AG09309 (cell line): ENCODE results near the gene ESYT3.

Experiments
- DNase-seq: peaks from one replicate; pipeline ENCODE4 v3.0.0-alpha.2; 2010; ENCODE audit warnings: low read depth
- H3K4me3 ChIP-seq: 2 replicates; pipeline ENCODE4 v1.5.1; 2011; ENCODE audit warnings: mild to moderate bottlenecking, low read depth, low read length, moderate library complexity; ENCODE audit not compliant: control insufficient read depth
- TF ChIP-seq, protein P1 (sequence below): IDR thresholded peaks from 2 replicates; pipeline ENCODE4 v1.5.1; 2011; ENCODE audit warnings: mild to moderate bottlenecking, low read depth, low read length, inconsistent platforms; ENCODE audit not compliant: insufficient read depth, control insufficient read depth; ENCODE audit errors: missing control alignments

The ESYT3 gene

DNA sequence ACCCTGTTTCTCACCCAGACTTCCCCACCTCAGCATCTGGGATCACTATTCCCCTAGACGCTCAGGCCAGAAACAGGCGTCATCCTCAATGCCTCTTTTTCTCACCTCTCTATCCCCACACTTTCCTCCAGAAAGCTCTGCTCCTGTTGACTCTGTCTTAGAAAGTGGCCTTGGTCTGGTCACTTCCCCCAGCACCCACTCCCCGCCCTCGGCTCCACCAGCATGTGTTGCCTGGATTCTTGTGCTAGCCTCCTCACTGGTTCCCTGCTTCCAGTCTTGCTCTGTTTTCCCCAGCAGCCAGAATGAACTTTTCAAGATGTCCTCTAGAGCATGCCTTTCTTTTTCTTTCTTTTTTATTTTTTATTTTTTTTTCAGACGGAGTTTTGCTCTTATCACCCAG is 39.7 kb upstream of the ESYT3 start:
- no peak overlapping the region for H3K4me3 ChIP-seq
- TF ChIP-seq, protein P1, sequence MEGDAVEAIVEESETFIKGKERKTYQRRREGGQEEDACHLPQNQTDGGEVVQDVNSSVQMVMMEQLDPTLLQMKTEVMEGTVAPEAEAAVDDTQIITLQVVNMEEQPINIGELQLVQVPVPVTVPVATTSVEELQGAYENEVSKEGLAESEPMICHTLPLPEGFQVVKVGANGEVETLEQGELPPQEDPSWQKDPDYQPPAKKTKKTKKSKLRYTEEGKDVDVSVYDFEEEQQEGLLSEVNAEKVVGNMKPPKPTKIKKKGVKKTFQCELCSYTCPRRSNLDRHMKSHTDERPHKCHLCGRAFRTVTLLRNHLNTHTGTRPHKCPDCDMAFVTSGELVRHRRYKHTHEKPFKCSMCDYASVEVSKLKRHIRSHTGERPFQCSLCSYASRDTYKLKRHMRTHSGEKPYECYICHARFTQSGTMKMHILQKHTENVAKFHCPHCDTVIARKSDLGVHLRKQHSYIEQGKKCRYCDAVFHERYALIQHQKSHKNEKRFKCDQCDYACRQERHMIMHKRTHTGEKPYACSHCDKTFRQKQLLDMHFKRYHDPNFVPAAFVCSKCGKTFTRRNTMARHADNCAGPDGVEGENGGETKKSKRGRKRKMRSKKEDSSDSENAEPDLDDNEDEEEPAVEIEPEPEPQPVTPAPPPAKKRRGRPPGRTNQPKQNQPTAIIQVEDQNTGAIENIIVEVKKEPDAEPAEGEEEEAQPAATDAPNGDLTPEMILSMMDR, result no peak
- DNase-seq, result no peak

DNA sequence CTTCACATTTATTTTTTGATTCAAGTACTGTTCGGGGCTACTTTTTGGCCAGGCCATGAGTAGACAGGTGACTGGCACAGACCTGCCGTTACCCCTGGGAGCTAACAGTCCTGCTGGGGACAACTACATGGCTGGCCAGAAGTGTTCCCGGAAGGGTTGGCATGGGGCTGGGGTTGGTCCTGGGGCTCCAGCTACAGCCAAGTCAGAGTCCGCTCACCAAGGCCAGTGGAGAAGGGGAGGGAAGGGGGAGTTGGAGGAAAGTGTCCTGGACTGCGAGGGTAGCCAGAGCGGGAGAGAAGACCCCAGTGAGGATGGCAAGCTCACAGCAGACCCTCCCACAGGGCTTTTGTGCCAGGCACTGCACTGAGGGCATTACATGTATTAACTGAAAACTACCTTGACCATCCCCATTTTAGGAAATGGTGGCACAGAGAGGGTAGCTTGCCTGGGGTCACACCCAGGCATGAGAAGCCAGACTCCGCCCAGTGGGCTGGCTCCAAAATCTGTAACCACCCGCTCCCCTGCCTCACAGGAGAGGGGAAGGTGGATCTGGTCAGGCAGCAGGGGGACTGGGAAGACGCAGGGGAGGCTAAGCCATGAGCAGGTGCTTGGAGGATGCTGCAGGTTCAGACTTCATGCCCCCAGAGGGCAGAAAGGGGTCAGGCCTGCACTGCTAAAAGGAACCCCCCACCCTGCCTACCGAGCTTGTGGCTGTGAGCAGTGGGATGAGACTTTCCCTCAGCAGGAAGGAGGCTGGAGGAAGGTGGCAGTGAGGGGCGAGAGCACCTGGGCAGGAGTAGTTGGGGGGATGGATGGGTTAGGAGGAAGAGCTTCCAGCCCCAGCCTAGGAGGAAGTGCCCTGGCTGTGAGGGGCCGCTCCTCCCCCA is 38.3 kb upstream of the ESYT3 start:
- H3K4me3 ChIP-seq, result no peak overlapping the region
- TF ChIP-seq, protein P1, result no peak
- no peak for DNase-seq

DNA sequence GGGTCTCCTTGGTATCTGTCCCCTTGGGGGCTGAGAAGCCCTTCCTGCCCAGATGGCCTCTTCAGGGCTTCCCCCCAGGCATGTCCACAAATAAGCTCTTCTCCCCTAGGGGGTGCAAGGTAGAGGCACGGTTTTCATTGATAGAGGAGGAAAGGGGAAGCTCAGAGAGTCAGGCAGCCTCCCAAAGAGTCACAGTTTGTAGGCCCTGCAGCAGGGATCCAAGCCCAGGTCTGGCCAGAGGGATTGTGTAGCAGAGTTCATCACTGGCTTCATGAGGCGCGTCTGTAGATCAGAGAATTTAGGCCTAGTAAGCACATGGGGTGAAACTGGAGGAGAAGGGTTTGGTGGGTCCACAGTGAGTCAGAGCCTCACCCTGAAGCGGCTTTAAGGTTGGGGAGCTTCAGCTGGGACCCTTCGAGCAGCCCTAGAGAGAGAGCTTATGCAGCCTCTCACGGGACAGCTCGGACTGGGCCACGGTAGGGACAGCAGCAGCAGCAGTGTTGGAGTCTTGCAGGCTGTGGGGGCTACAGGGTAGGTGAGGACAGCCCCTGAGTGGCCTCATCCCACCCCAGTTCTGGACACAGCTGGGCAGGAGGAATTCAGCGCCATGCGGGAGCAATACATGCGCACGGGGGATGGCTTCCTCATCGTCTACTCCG is 37.5 kb upstream of the ESYT3 start:
- DNase-seq, result no peak
- TF ChIP-seq, protein P1, result no peak
- H3K4me3 ChIP-seq, result no peak overlapping the region

DNA sequence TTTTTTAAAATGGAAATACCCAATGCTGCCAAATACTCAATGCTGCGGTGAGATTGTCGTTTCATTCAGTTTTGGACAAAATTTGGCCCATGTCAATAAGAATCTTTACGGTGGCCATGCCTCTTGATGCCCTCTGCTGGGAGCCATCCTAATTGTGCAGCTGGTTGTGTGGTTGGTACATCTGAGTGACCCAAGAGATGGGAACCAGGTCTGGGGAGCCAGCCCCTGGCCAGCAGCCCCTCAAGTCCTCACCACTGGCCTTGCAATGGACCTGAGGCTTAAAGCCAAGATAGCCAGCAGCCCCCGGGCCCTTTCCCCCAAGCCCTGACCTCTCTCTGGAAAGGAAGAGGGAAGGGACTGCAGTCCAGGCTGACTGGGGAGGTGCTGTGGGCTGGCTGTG is 36.4 kb upstream of the ESYT3 start:
- TF ChIP-seq, protein P1, result peak; percentile 4
- H3K4me3 ChIP-seq, result no peak overlapping the region
- DNase-seq, result no peak

DNA sequence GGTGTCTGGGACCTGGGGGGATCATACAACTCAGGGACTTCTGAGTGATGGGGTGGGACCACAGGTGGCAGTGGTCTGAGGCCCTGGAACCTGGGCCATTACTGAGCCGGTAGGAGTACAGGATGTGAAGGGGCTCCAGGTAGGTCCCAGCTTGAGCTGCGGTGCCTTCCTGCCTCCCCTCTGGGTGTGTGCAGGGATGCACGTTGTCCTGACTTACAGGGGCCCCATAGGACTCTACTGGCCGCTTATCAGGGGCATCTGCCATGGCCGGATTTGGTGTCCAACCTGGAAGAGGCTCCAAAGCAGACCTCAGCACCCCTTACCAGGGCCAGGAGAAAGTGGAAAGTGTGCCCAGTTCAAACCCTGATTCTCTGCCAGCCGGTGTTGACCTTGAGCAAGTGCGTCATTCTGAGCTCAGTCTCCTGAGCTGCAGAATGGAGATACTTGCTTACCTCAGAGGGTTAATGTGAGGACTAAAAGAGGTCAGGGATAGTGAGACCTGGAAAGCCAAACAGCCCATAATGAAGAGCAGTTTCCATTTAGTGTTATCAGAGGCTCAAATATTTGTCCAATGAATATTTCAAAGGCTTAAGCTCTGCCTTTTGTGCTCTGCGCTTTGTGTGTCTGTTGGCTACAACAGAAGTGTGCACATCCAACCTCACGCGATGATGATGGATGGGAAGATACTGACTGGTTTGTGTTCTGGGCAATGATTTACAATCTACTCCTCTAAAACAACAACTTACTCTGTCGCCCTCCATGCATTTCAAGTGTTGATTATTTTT is 35.4 kb upstream of the ESYT3 start:
- TF ChIP-seq, protein P1, result no peak
- no peak for DNase-seq
- H3K4me3 ChIP-seq, result no peak overlapping the region

DNA sequence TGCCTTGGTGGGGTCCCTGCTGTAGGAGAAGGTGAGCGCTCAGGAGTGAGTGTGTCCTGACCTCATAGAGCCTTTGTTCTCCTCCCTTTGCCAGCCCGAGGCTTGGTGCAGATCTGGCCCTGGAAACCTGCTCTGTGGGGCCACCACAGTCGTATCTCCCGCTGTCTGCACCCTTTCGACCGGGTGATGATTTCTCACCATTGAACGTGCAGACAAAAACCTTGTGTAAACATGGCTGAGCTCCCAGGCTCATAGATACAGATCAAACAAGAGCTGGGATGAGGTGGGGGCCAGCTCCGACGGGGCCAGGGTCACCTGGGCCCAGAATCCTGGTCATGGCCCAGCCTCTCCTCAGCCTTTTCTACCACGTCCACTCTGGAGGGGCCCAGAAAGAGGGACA is 34.6 kb upstream of the ESYT3 start:
- no peak overlapping the region for H3K4me3 ChIP-seq
- TF ChIP-seq, protein P1, result no peak
- DNase-seq, result no peak
